HCT116 (cell line): Measurements from ENCODE around the gene TSC22D3.

Experiments
- CEBPB ChIP-seq: IDR thresholded peaks from 2 replicates; pipeline ENCODE4 v1.6.1; 2012; ENCODE audit warnings: low read depth
- CTCF ChIP-seq, 3 experiments: fragments of 200-600 bp in 1 of 3; sonication (generic) in 1 of 3; IDR thresholded peaks in 2 of 3; conservative IDR thresholded peaks in 1 of 3; 2 replicates each; pipeline ENCODE4 v1.5.1; 2012 to 2017; ENCODE audit warnings: low read depth in 2 of 3, low read length in 2 of 3, antibody characterized with exemption in 1 of 3, borderline replicate concordance in 1 of 3, control low read depth in 1 of 3, mild to moderate bottlenecking in 1 of 3, mixed read lengths in 1 of 3, mixed run types in 1 of 3, moderate library complexity in 1 of 3; ENCODE audit not compliant: insufficient read depth in 1 of 3
- EZH2 ChIP-seq: fragments of 200-600 bp; sonication (generic); IDR thresholded peaks from 2 replicates; pipeline ENCODE4 v1.6.1; 2017; ENCODE audit warnings: antibody characterized with exemption, mixed run types
- JUND ChIP-seq: IDR thresholded peaks from 2 replicates; pipeline ENCODE4 v1.6.1; 2012
- MAX ChIP-seq: IDR thresholded peaks from 2 replicates; pipeline ENCODE4 v1.6.1; 2012
- POLR2A ChIP-seq: IDR thresholded peaks from 2 replicates; pipeline ENCODE4 v1.7.0; 2011; ENCODE audit warnings: borderline replicate concordance; ENCODE audit not compliant: insufficient read depth, insufficient read length; ENCODE audit errors: extremely low read depth
- POLR2AphosphoS5 ChIP-seq: IDR thresholded peaks from 2 replicates; pipeline ENCODE4 v1.6.1; 2011; ENCODE audit warnings: mild to moderate bottlenecking, low read depth, low read length, moderate library complexity
- RAD21 ChIP-seq: IDR thresholded peaks from 2 replicates; pipeline ENCODE4 v1.6.1; 2012; ENCODE audit warnings: low read depth, mild to moderate bottlenecking
- SIN3A ChIP-seq: IDR thresholded peaks from 2 replicates; pipeline ENCODE4 v1.6.1; 2012; ENCODE audit warnings: low read depth
- SP1 ChIP-seq: IDR thresholded peaks from 2 replicates; pipeline ENCODE4 v1.6.1; 2012; ENCODE audit warnings: low read depth
- TCF7L2 ChIP-seq: IDR thresholded peaks from 2 replicates; pipeline ENCODE4 v1.7.0; 2011; ENCODE audit warnings: borderline replicate concordance, inconsistent platforms; ENCODE audit not compliant: insufficient read depth, insufficient read length; ENCODE audit errors: extremely low read depth
- ZNF274 ChIP-seq: fragments of 200-500 bp; sonication (Bioruptor generic); IDR thresholded peaks from 2 replicates; pipeline ENCODE4 v1.6.1; 2014; ENCODE audit warnings: mild to moderate bottlenecking, low read depth, low read length, inconsistent platforms
- TF ChIP-seq, protein P1 (sequence below): IDR thresholded peaks from 2 replicates; pipeline ENCODE4 v1.6.1; 2012; ENCODE audit warnings: low read depth

DNA sequence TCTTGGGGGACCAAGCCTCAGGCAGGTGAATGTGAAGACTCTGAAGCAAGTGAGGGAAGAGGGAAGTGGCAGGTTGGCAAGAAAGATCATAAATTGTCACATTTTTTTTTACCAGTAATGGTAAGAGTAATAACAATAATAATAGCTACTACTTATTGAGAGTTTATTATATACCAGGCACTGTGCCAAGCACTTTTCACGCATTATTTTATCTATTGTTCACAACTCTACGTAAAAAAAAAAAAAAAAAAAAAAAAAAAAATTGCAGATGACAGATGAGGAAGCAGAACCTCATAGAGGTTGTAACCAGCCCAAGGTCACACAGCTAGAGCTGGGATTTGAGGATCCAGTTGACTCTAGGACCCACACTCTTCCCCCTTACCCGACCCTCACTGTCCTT is 40.9 kb downstream of the TSC22D3 start:
- TF ChIP-seq ZNF274: no peak
- TF ChIP-seq CTCF (IDR thresholded peaks at IDR 0.05 in 2 of 3, conservative IDR thresholded peaks at IDR 0.05 in 1 of 3; ENCODE audit: borderline replicate concordance in 1 of 3, insufficient read depth in 1 of 3, low read depth in 2 of 3, low read length in 2 of 3): no peak
- TF ChIP-seq POLR2AphosphoS5: no peak
- TF ChIP-seq SP1: no peak
- TF ChIP-seq MAX: no peak
- no peak for TF ChIP-seq JUND
- no peak for TF ChIP-seq POLR2A
- no peak for TF ChIP-seq SIN3A
- TF ChIP-seq, protein P1, sequence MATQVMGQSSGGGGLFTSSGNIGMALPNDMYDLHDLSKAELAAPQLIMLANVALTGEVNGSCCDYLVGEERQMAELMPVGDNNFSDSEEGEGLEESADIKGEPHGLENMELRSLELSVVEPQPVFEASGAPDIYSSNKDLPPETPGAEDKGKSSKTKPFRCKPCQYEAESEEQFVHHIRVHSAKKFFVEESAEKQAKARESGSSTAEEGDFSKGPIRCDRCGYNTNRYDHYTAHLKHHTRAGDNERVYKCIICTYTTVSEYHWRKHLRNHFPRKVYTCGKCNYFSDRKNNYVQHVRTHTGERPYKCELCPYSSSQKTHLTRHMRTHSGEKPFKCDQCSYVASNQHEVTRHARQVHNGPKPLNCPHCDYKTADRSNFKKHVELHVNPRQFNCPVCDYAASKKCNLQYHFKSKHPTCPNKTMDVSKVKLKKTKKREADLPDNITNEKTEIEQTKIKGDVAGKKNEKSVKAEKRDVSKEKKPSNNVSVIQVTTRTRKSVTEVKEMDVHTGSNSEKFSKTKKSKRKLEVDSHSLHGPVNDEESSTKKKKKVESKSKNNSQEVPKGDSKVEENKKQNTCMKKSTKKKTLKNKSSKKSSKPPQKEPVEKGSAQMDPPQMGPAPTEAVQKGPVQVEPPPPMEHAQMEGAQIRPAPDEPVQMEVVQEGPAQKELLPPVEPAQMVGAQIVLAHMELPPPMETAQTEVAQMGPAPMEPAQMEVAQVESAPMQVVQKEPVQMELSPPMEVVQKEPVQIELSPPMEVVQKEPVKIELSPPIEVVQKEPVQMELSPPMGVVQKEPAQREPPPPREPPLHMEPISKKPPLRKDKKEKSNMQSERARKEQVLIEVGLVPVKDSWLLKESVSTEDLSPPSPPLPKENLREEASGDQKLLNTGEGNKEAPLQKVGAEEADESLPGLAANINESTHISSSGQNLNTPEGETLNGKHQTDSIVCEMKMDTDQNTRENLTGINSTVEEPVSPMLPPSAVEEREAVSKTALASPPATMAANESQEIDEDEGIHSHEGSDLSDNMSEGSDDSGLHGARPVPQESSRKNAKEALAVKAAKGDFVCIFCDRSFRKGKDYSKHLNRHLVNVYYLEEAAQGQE: no peak
- no peak for TF ChIP-seq EZH2
- no peak for TF ChIP-seq TCF7L2
- TF ChIP-seq RAD21: no peak
- TF ChIP-seq CEBPB: no peak
